ENCODE measurements around the gene OLFM1. TPM values are rescaled to one million over a fixed set of nuclear protein-coding genes. Genes with fewer than 3 reads are reported as not detected.

OLFM1 gene
- total RNA-seq, 1 donor from 2014 or later = not detected

- DNase-seq (no peak), ATAC-seq (ENCODE audit: low read depth) (no peak)
- H3K4me1 Mint-ChIP-seq = no peaks in the 10 kb centered on the region
- no peaks in the 10 kb centered on the region for H3K36me3 Mint-ChIP-seq (ENCODE audit: low read depth)
- H3K9me3 Mint-ChIP-seq = no peaks in the 10 kb centered on the region
- peaks cover 15% of the 10 kb centered on the region for H3K27me3 Mint-ChIP-seq
- no peak overlapping the region for H3K27ac Mint-ChIP-seq
- intact Hi-C loops (cut with micrococcal nuclease) = no loop called here
- CTCF ChIA-PET = no interaction called here
- no peak overlapping the region for H3K4me3 Mint-ChIP-seq
- POLR2A ChIA-PET = no interaction called here
- TF ChIP-seq CTCF (IDR thresholded peaks at IDR 0.05) = no peak
Measured at GRCh38 chr9:135141183-135141774, 53.8 kb downstream of the OLFM1 start.

GRCh38 chr9:135144581-135145170, 57.2 kb downstream of the OLFM1 start:
- DNase-seq (no peak), ATAC-seq (ENCODE audit: low read depth) (no peak)
- intact Hi-C loops (cut with micrococcal nuclease) = no loop called here
- no peaks in the 10 kb centered on the region for H3K36me3 Mint-ChIP-seq (ENCODE audit: low read depth)
- no peak overlapping the region for H3K4me3 Mint-ChIP-seq
- H3K27me3 Mint-ChIP-seq = peaks cover 13% of the 10 kb centered on the region
- TF ChIP-seq CTCF (IDR thresholded peaks at IDR 0.05) = no peak
- no peak overlapping the region for H3K27ac Mint-ChIP-seq
- CTCF ChIA-PET = no interaction called here
- peaks cover 1% of the 10 kb centered on the region for H3K9me3 Mint-ChIP-seq
- POLR2A ChIA-PET = no interaction called here
- no peaks in the 10 kb centered on the region for H3K4me1 Mint-ChIP-seq

- no peak overlapping the region for H3K4me3 Mint-ChIP-seq
- no peak for DNase-seq
- intact Hi-C loops (cut with micrococcal nuclease) = no loop called here
- H3K36me3 Mint-ChIP-seq (ENCODE audit: low read depth) = no peaks in the 10 kb centered on the region
- peaks cover 4% of the 10 kb centered on the region for H3K9me3 Mint-ChIP-seq
- no peaks in the 10 kb centered on the region for H3K4me1 Mint-ChIP-seq
- ChIA-PET POLR2A (no interaction called here), CTCF (no interaction called here)
- ATAC-seq (ENCODE audit: low read depth) = no peak
- TF ChIP-seq CTCF (IDR thresholded peaks at IDR 0.05) = no peak
- H3K27me3 Mint-ChIP-seq = peaks cover 13% of the 10 kb centered on the region
- H3K27ac Mint-ChIP-seq = no peak overlapping the region
Measured at GRCh38 chr9:135145312-135145711, 57.8 kb downstream of the OLFM1 start.

- Mint-ChIP-seq H3K27me3 (peaks cover 13% of the 10 kb centered on the region), H3K4me3 (no peak overlapping the region), H3K27ac (no peak overlapping the region), H3K4me1 (no peaks in the 10 kb centered on the region), H3K9me3 (peaks cover 5% of the 10 kb centered on the region), H3K36me3 (ENCODE audit: low read depth) (no peaks in the 10 kb centered on the region)
- ATAC-seq (ENCODE audit: low read depth) (no peak), DNase-seq (no peak)
- TF ChIP-seq CTCF (IDR thresholded peaks at IDR 0.05) = no peak
- POLR2A ChIA-PET = no interaction called here
- intact Hi-C loops (cut with micrococcal nuclease) = no loop called here
- CTCF ChIA-PET = no interaction called here
Measured at GRCh38 chr9:135146241-135146640, 58.8 kb downstream of the OLFM1 start.

GRCh38 chr9:135146766-135147473, 59.5 kb downstream of the OLFM1 start:
- Mint-ChIP-seq H3K36me3 (ENCODE audit: low read depth) (no peaks in the 10 kb centered on the region), H3K27ac (no peak overlapping the region), H3K27me3 (peaks cover 13% of the 10 kb centered on the region), H3K4me1 (no peaks in the 10 kb centered on the region), H3K4me3 (no peak overlapping the region), H3K9me3 (peaks cover 9% of the 10 kb centered on the region)
- ATAC-seq (ENCODE audit: low read depth) (no peak), DNase-seq (no peak)
- TF ChIP-seq CTCF (IDR thresholded peaks at IDR 0.05) = no peak
- ChIA-PET POLR2A (no interaction called here), CTCF (no interaction called here)
- intact Hi-C loops (cut with micrococcal nuclease) = no loop called here

All from activated B cell treated with CpG ODN at 0.5 μM for 24 hours (primary cell).